Raji (cell line): Measurements from ENCODE around the gene RAVER1.

ENCODE experiments used
- POLR2A ChIP-seq: IDR thresholded peaks from 2 replicates; pipeline ENCODE4 v1.6.1; 2011; ENCODE audit warnings: low read depth, low read length, control low read depth; ENCODE audit not compliant: insufficient read depth

The RAVER1 gene

DNA sequence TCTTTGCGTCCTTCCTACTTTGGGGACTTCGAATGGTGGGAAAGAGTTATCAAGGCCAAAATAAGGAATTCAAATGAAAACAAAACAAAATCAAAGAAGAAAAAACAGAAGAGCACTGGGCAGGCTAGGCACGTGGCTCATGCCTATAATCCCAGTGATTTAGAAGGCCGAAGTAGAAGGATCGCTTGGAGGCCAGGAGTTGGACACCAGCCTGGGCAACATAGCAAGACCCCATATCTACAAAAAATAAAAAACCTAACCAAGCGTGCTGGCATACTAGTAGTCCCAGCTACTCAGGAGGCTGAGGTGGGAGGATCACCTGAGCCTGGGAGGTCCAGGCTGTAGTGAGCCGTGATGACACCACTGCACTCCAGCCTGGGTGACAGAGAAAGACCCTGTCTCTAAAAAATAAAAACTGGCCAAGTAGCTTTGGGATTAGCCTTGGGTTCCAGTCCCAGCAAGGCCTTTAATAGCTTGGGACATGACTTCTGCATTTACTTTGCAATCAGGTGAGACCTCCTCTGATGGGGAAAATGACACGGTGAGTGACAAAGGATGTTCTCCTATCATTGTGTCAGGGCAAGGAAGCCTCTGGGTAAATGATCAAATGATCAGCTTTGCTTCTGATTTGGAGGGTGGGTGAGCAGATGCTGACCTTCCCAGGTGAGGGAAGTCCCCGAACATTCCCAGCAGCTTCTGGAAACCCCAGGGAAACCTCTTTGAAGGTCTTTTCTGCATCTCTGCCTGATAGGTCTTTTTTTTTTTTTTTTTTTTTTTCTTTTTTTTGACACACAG, 55.3 kb downstream of the RAVER1 start:
- TF ChIP-seq POLR2A, result no peak

- TF ChIP-seq POLR2A, result no peak
Observed at GRCh38 chr19:10274589-10274988, 58.7 kb downstream of the RAVER1 start.

DNA sequence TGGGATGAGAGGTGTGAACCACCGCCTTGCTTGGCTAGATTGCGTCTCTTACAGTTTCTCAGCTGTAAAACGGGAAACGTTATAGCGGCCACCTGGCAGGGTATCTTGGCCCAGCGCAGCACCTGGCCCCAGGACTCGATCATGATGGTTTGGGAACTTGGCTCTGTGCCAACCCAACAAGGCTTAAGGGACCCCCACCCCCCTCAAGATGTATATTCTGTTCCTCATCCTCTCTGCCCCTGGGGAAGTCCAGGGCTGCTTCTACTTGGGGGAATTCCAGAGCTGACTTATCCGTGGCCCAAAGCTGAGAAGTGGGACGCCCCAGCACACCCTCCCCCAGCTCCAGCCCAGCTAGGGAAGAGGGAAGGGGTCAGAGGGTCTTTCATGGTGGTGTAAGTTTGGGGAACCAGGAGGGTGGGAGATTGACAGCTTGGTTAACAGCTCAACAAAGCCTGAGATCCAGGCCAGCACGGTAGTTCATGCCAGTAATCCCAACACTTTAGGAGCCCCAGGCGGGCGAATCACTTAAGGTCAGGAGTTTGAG, 61.7 kb downstream of the RAVER1 start:
- no peak for TF ChIP-seq POLR2A

- peak; percentile 98 for TF ChIP-seq POLR2A
Observed at GRCh38 chr19:10270616-10271394, 62.5 kb downstream of the RAVER1 start, which contains the start of gene ICAM1. Gene ICAM1 (plus strand): TSS chr19:10271120. CDS start chr19:10271160, 40 bp downstream.

DNA sequence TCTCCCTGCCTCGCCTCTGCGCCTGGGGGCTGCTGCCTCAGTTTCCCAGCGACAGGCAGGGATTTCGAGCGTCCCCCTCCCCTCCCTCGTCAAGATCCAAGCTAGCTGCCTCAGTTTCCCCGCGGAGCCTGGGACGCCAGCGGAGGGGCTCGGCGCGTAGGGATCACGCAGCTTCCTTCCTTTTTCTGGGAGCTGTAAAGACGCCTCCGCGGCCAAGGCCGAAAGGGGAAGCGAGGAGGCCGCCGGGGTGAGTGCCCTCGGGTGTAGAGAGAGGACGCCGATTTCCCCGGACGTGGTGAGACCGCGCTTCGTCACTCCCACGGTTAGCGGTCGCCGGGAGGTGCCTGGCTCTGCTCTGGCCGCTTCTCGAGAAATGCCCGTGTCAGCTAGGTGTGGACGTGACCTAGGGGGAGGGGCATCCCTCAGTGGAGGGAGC, 63.1 kb downstream of the RAVER1 start:
- no peak for TF ChIP-seq POLR2A

- TF ChIP-seq POLR2A, result no peak
Observed at GRCh38 chr19:10269333-10270179, 63.8 kb downstream of the RAVER1 start.

DNA sequence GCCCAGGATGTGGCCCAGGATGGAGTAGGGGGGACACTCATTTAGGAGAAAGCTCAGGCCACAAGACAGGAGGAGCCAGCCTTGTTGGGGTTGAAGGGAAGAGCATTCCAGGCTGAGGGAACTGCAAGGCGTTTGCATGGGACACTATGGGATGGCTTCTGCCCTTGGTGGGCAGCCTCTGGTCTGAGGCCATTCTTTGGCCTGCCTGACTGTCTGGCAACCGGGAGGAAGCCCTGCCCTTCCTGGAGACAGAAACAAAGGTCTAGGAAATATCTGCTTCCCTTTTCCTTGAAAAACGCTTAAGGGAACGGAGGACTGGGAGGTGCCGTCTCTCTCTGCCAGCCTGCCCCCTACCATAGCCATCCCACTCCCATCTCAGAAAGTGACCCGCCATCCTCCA, 65.3 kb downstream of the RAVER1 start:
- no peak for TF ChIP-seq POLR2A

- TF ChIP-seq POLR2A, result no peak
Observed at GRCh38 chr19:10266706-10267105, 66.6 kb downstream of the RAVER1 start.
